ENCODE data around the gene MARK3.
"Not testable (repeated sequence)": the region's sequence is repeated elsewhere in the genome, so short reads cannot be mapped to it uniquely, and the experiment has no call there.

The MARK3 gene

GRCh38 chr14:103522649-103523574 lies 137.7 kb downstream of the MARK3 start, which contains the start of gene CKB:
Gene CKB (minus strand): TSS chr14:103522830. CDS start chr14:103522493, 337 bp downstream.
- no peak for DNase-seq (ENCODE audit: extremely low read depth in 1 of 2, low read depth in 1 of 2)

DNA sequence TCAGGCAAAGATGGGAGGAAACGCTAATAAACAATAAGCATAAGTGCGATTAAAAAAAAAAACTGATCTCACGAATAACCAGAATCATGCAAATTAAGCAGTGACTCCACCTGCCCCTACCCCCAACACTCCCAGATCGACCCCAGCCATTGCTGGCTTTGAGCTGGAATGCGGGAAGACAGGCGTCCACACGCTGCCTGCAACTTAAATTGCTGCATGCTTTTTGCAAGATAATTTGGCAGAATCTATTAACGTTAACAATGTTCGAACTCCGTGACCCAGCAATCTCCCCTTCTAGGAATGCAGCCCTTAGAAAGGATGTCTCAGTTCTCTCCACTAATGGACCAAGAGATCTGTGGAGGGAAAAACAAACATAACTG lies 138.3 kb downstream of the MARK3 start:
- no peak for DNase-seq (ENCODE audit: extremely low read depth in 1 of 2, low read depth in 1 of 2)

GRCh38 chr14:103524002-103524935 lies 139.1 kb downstream of the MARK3 start:
- no peak for DNase-seq (ENCODE audit: extremely low read depth in 1 of 2, low read depth in 1 of 2)

GRCh38 chr14:103525430-103526246 lies 140.4 kb downstream of the MARK3 start:
- not testable (repeated sequence) for DNase-seq (ENCODE audit: extremely low read depth in 1 of 2, low read depth in 1 of 2)

GRCh38 chr14:103526247-103526913 lies 141.2 kb downstream of the MARK3 start:
- DNase-seq (ENCODE audit: extremely low read depth in 1 of 2, low read depth in 1 of 2), result no peak

- DNase-seq (ENCODE audit: extremely low read depth in 1 of 2, low read depth in 1 of 2), result no peak
Measured at GRCh38 chr14:103526914-103527248, 141.7 kb downstream of the MARK3 start.

GRCh38 chr14:103527408-103528145 lies 142.4 kb downstream of the MARK3 start:
- DNase-seq (ENCODE audit: extremely low read depth in 1 of 2, low read depth in 1 of 2), result peak in 1 of 2 donors; percentile 43

DNA sequence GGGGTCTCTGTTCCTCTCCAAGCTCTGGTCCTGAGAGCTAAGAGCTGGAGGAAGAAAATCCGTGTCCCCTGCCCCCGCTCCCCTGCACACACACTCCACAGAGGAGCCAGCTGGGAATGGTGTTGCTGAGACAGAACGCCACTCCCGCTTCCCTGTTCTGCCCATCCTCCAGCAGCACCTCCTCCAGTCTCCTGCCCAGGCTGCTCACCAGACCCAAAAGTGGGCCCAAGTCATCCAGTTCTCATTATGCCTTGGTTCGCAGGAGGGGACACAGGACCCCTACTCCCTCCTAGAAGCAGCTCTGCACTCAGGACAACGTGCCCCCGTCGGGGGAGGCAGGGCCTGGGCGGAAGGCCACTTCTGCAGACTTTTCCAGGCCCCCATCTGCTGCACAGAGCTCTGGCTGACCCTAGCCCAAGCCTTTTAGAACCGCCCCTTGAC lies 143.0 kb downstream of the MARK3 start:
- no peak for DNase-seq (ENCODE audit: extremely low read depth in 1 of 2, low read depth in 1 of 2)

DNA sequence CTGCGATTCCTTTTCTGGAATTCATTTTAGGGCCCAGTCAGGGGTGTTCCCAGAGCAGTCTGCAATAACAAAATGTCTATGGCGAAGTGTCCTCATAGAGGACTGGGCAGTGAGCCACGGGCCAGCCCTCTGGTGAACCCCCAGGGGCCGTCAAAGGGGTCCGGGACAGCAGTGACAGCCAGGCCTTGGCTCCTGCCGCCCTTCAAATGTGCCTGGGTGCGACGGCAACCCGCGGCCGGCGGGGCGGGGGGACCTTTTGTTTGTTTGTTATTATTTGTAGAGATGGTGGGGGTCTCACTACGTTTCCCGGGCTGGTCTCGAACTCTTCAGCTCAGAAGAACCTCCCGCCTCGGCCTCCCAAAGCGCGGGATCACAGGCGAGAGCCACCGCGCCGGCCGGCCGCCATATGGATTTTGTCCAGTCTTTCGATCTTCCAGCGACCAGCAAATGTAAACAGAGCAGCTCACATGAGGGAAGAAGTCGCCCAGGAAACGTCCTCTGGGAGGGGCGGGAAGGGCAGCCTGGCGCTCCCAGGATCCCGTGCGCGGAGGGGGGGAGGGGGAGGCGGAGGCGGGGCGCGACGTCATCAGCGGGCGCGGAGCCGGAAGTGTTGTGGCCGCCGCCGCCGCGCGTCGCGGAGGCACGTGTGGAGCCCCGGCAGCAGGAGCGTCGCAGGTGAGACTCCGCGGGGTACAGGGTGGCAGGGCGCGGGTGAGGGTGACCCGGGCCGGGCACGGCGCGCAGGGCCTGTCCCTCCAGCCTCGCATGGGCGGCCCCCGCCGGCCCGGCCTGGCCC lies 143.6 kb downstream of the MARK3 start, which contains the start of gene TRMT61A:
TRMT61A (plus strand) TSS at position 610 of the 796 bp plus-strand sequence. CDS start 783 bp downstream, outside the sequence.
- peak; percentile 55 to 63 for DNase-seq (ENCODE audit: extremely low read depth in 1 of 2, low read depth in 1 of 2)

DNA sequence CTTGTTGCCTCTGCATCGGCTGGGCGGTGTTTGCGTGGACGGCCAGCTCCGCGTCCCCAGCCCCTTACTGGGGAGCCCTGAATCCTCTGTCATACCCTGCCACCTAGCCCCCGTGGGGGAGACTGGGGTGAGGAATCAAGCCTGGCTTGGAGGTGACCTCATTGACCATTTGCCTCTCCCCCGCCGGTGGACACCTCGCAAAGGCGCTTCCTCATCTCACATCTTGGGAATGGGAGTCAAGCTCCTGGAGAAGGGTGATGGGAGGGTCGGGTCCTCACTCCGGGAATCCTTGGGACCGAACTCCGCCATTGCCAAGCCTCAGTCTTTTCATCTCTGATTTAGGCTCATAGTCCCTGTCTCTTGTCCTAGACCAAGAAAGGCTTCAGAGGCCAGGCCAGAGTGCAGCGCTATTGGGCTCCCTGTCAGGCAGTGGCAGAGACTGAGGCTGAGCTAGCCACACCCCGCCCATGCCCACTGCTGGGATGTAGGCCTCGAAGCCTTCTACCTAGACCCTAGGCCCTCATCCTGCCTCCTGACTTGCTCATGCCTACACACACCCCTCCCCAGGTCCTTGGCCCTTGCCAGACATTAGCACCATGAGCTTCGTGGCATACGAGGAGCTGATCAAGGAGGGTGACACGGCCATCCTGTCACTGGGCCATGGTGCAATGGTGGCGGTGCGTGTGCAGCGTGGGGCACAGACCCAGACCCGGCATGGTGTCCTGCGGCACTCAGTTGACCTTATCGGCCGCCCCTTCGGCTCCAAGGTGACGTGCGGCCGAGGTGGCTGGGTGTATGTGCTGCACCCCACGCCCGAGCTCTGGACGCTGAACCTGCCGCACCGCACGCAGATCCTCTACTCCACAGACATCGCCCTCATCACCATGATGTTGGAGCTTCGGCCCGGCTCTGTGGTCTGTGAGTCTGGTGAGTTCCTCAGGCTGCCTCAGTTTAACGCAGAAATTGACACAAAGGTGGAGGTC lies 144.5 kb downstream of the MARK3 start:
- DNase-seq (ENCODE audit: extremely low read depth in 1 of 2, low read depth in 1 of 2), result no peak

DNA sequence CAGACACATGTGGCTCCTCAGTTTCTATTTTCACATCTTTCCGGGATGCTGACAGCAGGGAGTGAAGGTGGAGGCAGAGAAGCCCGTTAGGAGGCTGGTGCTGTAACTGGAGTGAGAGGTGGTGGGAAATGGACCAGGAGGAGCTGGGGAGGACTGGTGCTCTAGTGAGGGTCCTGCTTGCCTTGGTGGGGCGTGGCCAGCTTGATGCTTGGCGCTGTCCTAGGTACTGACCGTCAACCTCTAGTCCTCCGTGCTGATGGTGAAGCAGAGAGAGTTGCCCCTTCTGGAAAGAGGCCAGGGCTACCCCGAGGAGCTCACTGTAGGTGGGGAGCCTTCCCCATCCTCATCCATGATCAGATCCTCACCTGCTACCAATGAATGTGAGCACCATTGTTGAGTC lies 145.2 kb downstream of the MARK3 start:
- DNase-seq (ENCODE audit: extremely low read depth in 1 of 2, low read depth in 1 of 2), result no peak

GRCh38 chr14:103530831-103531230 lies 145.6 kb downstream of the MARK3 start:
- DNase-seq (ENCODE audit: extremely low read depth in 1 of 2, low read depth in 1 of 2), result no peak

- DNase-seq (ENCODE audit: extremely low read depth in 1 of 2, low read depth in 1 of 2), result no peak
Measured at GRCh38 chr14:103531421-103532215, 146.4 kb downstream of the MARK3 start.

DNA sequence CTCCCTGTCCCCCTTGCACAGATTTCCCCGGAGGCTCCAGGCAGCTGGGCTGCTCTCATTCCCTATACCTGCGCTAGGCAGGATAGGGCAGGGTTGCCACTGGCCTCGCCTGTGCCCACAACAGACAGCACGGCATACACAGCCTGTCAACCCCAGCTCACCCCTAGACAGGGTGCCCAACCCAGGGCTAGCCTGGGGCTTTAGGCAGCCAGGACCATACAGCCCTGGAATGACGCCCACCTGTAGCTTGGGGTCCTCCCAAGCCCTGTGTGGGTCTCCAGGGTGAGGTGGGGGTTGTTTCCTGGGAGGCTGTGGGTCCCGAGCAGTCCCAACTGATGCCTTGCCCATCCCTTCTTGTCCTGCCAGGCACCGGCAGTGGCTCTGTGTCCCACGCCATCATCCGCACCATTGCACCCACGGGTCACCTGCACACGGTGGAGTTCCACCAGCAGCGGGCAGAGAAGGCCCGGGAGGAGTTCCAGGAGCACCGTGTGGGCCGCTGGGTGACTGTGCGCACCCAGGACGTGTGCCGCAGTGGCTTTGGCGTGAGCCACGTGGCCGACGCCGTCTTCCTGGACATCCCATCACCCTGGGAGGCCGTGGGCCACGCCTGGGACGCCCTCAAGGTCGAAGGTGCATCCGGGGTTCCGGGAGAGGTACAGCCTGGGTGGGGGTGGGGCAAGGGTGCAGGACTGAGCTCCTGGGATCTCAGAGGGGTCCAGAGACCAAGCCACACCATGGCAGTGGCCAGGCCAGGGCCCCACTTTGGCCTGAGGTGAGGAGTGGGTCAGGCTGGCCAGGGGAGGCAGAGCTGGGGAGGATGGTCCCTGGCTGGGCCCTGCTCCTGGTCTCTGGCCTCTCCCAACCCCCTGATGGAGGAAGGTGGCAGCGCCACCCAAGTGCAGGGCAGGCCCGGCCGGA lies 147.3 kb downstream of the MARK3 start:
- DNase-seq (ENCODE audit: extremely low read depth in 1 of 2, low read depth in 1 of 2), result no peak
